Endothelial cell of coronary artery (primary cell): ENCODE measurements around the gene SCG5. TPM values are rescaled to one million over a fixed set of nuclear protein-coding genes. Genes with fewer than 3 reads are reported as not detected.

Source experiments
- total RNA-seq: library from RNA; depleted of rRNA; stranded (reverse); fragments of >200 nt; gene quantifications from 2 replicates; pipeline ENCODE4 v1.2.3, GENCODE V29; 2014

The SCG5 gene, protein sequence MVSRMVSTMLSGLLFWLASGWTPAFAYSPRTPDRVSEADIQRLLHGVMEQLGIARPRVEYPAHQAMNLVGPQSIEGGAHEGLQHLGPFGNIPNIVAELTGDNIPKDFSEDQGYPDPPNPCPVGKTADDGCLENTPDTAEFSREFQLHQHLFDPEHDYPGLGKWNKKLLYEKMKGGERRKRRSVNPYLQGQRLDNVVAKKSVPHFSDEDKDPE
- 0.09 and 2.4 TPM in 2 replicates for total RNA-seq

DNA sequence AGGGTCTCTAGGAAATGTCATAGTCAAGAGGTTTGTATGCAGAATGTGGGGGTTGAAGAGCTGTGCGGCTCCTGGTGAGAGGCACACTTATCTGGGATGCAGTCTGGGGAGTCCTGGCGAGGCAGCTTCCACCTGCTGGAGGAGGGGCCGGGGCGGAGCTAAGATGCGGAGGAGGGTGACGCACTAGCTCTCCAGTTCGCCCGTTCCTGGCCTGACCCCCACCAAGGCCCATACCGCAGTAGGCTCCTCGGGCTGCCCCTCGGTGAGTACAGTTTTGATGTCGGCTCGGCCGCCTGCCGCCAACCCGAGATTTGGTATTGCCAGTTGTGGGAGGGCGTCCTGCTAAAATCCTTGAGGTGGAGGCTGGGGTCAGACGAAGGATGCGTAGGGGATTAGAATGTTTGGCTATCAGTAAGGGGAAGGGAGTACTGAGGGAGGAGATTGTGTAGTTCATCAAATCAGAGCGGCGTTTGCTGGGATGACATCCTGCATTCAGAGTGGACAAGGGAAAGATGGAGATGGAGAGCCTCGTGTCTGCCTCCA, at the start of gene SCG5:
Gene SCG5 (plus strand): TSS at position 194 of the 543 bp plus-strand sequence. CDS start 1,883 bp downstream, outside the sequence.

DNA sequence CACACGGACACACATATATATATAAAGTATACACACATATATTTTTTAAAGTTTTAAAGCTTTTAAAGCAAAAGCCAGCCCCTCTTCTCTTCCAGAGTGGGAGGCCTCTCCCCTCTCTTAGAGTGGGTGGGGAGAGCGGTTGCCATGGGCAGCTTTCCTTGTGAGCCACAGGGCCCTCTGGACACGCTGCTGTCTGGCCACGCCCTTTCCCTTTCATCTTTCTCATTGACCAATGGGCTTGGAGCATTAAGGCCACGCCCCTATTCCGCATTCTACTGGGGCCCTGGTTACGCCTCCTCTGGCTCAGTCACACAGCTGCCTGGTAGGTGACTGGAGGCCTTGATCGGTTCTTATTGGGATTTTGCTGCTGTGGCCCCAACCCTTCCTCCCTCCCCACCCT, 48.4 kb upstream of the SCG5 start, which contains the start of gene GOLGA8N:
Gene GOLGA8N (plus strand): TSS at position 306 of the 400 bp plus-strand sequence.

DNA sequence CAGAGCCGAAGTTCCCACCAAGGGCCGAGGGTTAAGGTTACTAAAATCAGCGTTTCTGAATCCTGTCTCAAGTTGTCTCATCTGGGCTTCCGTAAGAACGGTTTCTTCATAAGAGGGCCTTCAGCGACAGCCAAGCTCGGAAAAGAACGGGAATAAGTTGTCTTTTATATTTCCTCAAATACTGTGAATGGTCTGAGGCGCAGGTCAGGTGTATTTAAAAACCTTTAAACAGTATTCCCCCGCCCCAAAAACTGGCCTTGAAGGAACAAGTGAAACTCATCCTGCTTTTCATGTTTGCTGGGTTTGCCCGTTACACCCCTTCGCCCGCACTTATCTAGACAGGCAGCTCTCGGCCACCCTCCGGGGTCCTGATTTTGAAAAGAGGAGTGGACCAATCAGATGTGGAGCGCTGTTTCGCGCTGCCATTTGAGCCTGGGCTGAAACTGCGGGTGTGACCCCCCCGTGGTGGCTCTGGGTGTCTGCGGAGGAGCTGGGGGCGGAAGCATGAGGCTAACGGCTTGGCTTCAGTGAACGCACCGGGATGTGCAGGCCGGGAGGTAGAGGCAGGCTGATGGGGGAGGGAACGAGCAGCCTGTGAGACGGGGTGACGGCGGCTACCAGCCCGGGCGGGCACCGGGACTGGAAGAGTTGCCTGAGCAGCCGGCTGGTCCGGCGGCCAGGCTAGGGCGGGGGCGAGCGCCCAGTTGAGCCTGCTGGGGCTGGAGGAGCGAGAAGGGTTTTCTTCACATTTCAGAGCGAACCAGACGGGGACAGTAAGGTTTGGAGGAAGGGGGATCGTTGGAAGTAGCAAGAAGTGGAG, 26.2 kb upstream of the SCG5 start, which contains the start of gene ARHGAP11A:
Gene ARHGAP11A (plus strand): TSS at position 454 of the 820 bp plus-strand sequence. CDS start 708 bp downstream, outside the sequence.

DNA sequence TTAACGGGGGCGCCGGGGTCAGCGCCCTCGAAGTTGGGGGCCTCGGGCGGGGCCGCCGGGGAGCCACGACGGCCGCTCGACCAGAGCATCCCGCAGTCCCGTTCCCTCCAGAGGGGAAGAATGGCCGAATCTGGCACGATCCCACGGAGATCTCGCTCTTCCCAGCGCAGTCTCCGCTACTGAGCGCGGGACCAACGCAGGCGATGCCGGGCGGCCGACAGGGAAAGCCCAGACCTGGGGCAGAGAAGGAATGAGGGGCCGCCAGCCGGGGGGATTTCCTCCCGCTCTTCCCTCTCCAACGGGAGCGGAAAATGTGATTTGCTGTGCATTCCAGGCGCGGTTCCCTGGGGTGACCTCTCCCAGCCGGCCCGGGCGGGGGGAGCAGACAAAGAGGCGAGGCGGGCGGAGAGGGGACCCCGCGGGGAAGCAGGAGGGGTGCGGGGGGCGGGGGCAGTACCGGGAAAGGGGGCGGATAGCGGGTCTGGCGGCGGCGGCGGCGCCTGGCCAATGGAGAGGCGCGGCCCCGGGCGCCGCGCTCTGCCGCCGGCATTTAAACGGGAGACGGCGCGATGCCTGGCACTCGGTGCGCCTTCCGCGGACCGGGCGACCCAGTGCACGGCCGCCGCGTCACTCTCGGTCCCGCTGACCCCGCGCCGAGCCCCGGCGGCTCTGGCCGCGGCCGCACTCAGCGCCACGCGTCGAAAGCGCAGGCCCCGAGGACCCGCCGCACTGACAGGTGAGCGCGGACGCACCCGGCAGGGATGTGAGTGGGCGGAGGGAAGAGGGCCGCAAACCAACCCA, 76.1 kb downstream of the SCG5 start, which contains the start of gene GREM1:
Gene GREM1 (plus strand): TSS at position 579 of the 801 bp plus-strand sequence. CDS start 12,687 bp downstream, outside the sequence.

Other genes starting within 250 kb of the SCG5 start
- 0.09 and 0.28 TPM in 2 replicates for gene GOLGA8K, start 238.4 kb upstream of the SCG5 start, total RNA-seq
- 0.09 and 0.19 TPM in 2 replicates for gene GOLGA8O, start 186.1 kb upstream of the SCG5 start, total RNA-seq
- gene GOLGA8N, start 48.3 kb upstream of the SCG5 start, total RNA-seq = 0.63 and 3.2 TPM in 2 replicates
- gene ARHGAP11A, start 26.2 kb upstream of the SCG5 start, total RNA-seq = 9.2 and 18.5 TPM in 2 replicates
- 0.09 and 0.19 TPM in 2 replicates for gene GREM1, start 76.3 kb downstream of the SCG5 start, total RNA-seq